Lower leg skin (tissue), 4 donors: ENCODE measurements around the gene CELF1. TPM values are rescaled to one million over a fixed set of nuclear protein-coding genes. Genes with fewer than 3 reads are reported as not detected.
A peak's percentile ranks its signal among the peaks of the same experiment; 100 is the strongest.
"Not testable (repeated sequence)": the region's sequence is repeated elsewhere in the genome, so short reads cannot be mapped to it uniquely, and the experiment has no call there.

ENCODE experiments used
- DNase-seq, 2 donors: peaks; one replicate each; pipeline ENCODE4 v3.0.0-alpha.2; 2019; ENCODE audit warnings: low spot score in 2 of 2
- H3K4me3 ChIP-seq: fragments of 200-600 bp; sonication (generic); 2 replicates; pipeline ENCODE4 v1.5.1; 2017; ENCODE audit warnings: mild to moderate bottlenecking, low read depth; ENCODE audit not compliant: poor library complexity, severe bottlenecking
- POLR2A ChIP-seq, 2 donors: fragments of 450-650 bp; IDR thresholded peaks; one replicate each; pipeline ENCODE4 v1.6.1; 2016 to 2017; ENCODE audit warnings: antibody characterized with exemption in 2 of 2, mild to moderate bottlenecking in 1 of 2, moderate library complexity in 1 of 2
- WGBS, 2 donors: methylation state at CpG; one replicate each; pipeline ENCODE4 v1.1.5; 2018; 5-methylcytosine and 5-hydroxymethylcytosine counted together
- intact Hi-C: fragments of 100-400 bp; cut with DNase I; formaldehyde crosslinking; loops from one replicate; pipeline ENCODE4 v1.15.0; 2023; ENCODE audit warnings: low total_unique reads
- total RNA-seq, 4 donors: library from RNA; depleted of rRNA; stranded (reverse); fragments of >200 nt; gene quantifications; one replicate each; pipeline ENCODE4 v1.1.0, GENCODE V29; 2016
- TF ChIP-seq, protein P1 (sequence below), 3 donors: fragments of 450-650 bp; IDR thresholded peaks; one replicate each; pipeline ENCODE4 v1.5.1; 2016; ENCODE audit warnings: antibody characterized with exemption in 3 of 3, mild to moderate bottlenecking in 3 of 3, moderate library complexity in 2 of 3

The CELF1 gene
- total RNA-seq, 4 donors from 2014 or later: 58.1 to 87.1 (median 78.5) TPM

DNA sequence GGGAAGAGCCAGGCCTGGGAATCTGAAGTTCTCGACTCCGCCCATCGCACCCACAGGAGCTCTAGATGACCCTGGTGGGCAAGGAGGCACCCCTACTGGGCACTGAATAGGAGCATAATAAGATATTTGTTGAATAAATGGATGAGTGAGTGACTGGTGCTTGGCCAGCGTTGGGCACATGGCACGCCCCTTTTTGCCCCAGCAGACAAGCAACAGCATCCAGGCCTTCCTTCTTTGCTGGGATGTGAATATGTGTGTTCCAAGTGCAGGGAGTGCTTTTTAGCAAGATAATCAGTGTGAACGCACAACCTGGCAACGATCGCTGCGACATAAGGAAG, 443 bp upstream of the CELF1 start:
- no peak for DNase-seq
- intact Hi-C loops: no loop called here
- peak overlapping the region; percentile 10 for H3K4me3 ChIP-seq
- WGBS, 2 donors: 7 to 8% methylated on average over 9 of the region's 9 CpGs
- no peak for TF ChIP-seq POLR2A (IDR thresholded peaks at IDR 0.05)
- TF ChIP-seq, protein P1, sequence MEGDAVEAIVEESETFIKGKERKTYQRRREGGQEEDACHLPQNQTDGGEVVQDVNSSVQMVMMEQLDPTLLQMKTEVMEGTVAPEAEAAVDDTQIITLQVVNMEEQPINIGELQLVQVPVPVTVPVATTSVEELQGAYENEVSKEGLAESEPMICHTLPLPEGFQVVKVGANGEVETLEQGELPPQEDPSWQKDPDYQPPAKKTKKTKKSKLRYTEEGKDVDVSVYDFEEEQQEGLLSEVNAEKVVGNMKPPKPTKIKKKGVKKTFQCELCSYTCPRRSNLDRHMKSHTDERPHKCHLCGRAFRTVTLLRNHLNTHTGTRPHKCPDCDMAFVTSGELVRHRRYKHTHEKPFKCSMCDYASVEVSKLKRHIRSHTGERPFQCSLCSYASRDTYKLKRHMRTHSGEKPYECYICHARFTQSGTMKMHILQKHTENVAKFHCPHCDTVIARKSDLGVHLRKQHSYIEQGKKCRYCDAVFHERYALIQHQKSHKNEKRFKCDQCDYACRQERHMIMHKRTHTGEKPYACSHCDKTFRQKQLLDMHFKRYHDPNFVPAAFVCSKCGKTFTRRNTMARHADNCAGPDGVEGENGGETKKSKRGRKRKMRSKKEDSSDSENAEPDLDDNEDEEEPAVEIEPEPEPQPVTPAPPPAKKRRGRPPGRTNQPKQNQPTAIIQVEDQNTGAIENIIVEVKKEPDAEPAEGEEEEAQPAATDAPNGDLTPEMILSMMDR (IDR thresholded peaks at IDR 0.05): no peak

DNA sequence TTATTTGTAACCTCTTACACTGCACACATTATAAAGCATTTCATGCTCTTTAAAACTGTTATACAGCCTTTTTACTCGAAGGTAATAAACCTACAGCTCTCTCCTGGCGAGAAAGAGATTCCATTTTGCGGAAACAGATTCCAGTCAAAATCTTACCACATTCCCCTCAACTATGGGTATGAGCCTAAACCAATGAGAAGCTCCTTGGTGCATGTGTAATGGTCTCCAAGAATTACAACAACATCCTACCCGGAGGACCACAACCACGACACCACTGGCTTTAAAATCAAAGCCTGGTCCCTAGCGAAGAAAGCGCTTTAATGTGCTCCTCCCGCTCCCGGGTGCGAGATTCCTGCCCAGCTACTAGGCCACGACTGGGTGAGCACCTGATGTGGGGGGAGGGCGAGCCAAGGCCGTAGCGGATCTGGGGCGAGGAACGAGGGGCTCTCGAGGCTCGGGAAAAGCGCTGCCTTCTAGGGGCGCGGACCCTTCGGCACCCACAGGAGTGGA, 821 bp downstream of the CELF1 start:
- intact Hi-C loops: no loop called here
- 1 to 2% methylated on average over 22 of the region's 22 CpGs for WGBS, 2 donors
- TF ChIP-seq POLR2A (IDR thresholded peaks at IDR 0.05): no peak
- TF ChIP-seq, protein P1 (IDR thresholded peaks at IDR 0.05): no peak
- DNase-seq: no peak
- peak overlapping the region; percentile 72 for H3K4me3 ChIP-seq

DNA sequence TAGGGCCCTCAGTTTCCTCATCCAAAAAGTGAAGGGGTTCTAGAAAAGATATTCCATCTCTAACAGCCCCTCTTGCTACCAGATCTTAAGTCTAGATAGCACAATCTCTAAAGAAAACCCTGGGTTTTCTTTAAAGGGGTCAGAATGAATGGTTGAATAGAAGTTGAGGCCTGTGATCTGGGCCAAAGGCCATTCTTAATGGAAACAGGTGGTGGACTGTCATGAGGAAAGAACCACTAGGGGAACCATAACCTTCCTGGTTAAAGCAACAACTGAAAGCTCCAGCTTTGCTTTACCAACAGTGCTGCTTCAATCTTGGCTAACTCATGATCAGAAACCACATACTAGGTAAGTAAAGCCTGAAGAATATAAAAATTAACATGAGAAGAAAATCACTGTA, 1.8 kb downstream of the CELF1 start:
- H3K4me3 ChIP-seq: no peak overlapping the region
- intact Hi-C loops: no loop called here
- no peak for DNase-seq
- TF ChIP-seq POLR2A (IDR thresholded peaks at IDR 0.05): no peak
- TF ChIP-seq, protein P1 (IDR thresholded peaks at IDR 0.05): no peak

DNA sequence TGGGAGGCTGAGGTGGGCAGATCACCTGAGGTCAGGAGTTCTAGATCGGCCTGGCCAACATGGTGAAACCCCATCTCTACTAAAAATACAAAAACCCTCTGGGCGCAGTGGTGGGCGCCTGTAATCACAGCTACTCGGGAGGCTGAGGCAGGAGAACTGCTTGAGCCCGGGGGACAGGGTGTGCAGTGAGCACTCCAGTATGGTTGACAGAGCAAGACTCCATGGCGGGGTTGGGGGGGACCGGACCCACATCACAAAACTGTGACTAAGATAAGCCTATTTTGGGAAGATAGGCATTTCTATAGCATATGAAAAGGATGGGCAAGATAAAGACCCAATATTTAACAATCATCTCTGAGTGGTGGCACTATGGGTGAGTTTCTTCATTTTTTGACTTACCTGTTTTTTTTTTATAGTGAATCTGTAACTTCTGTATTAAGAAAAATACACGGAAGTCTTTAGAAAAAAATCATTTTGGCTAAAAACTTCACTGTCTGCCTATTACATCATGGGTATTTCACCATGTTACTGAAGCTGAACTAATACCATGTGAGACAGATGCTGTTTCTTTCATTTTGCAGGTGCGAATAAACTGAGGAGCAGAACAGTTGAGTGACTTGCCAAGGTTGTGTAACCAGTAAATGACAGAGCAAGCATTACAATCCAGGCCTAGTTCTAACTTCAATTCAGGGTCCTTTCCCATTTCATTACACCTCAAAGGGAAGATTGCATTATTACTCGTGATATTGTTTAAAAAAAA, 2.5 kb downstream of the CELF1 start:
- WGBS, 2 donors: 81 to 82% methylated on average over 10 of the region's 10 CpGs

DNA sequence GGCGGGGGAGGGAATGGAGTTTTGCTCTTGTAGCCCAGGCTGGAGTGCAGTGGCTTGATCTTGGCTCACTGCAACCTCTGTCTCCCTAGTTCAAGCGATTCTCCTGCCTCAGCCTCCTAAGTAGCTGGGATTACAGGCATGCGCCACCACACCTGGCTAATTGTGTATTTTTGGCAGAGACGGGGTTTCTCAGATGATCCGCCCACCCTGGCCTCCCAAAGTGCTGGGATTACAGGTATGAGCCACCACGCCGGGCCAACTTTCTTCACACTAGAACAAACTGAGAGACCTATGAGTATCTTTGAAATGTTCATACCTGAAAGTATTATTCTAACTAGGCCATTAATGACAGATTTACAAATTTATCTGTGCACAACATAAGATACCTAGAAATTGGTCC, 6.7 kb downstream of the CELF1 start:
- peak in 1 of 2 donors; percentile 63 for DNase-seq
- 95% methylated on average over 7 of the region's 7 CpGs for WGBS, 2 donors
- intact Hi-C loops, H3K4me3 ChIP-seq: not testable (repeated sequence)

More for the DNA sequence above, 2.5 kb downstream of the CELF1 start:
- intact Hi-C loops: no loop called here
- TF ChIP-seq POLR2A (IDR thresholded peaks at IDR 0.05): no peak
- TF ChIP-seq, protein P1 (IDR thresholded peaks at IDR 0.05): no peak
- no peak overlapping the region for H3K4me3 ChIP-seq
- no peak for DNase-seq

DNA sequence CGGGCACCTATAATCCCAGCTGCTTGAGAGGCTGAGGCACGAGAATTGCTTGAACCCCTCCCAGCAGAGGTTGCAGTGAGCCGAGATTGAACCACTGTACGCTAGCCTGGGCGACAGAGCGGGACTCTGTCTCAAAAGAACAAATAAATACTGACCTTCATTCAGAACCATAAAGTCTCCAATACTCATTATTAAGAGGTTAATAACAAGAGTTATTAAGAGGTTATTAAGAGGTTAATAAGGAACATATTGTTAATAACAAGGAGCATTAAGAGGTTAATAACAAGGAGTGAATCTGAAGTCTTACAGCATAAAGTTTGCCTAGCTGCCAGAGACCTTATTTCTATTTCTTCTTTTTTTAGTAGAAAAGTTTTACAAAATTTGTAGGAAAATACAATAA, 7.6 kb downstream of the CELF1 start:
- 95 to 97% methylated on average over 6 of the region's 6 CpGs for WGBS, 2 donors
- no peak for DNase-seq
- no peak overlapping the region for H3K4me3 ChIP-seq
- TF ChIP-seq POLR2A (IDR thresholded peaks at IDR 0.05): no peak
- TF ChIP-seq, protein P1 (IDR thresholded peaks at IDR 0.05): no peak
- intact Hi-C loops: no loop called here
